Stimulated activated CD4-positive, alpha-beta T cell treated with anti-CD3 and anti-CD28 coated beads, Interleukin-2, amount 100 ng/mL, for 4 hours (primary cell): Measurements from ENCODE around the gene UBE2Q1.
A peak's percentile ranks its signal among the peaks of the same experiment; 100 is the strongest.

Experiments
- DNase-seq: peaks from one replicate; pipeline ENCODE4 v3.0.0-alpha.2; 2020; ENCODE audit warnings: low read depth

UBE2Q1 gene

GRCh38 chr1:154577346-154578057, 19.0 kb upstream of the UBE2Q1 start:
- DNase-seq = no peak

DNA sequence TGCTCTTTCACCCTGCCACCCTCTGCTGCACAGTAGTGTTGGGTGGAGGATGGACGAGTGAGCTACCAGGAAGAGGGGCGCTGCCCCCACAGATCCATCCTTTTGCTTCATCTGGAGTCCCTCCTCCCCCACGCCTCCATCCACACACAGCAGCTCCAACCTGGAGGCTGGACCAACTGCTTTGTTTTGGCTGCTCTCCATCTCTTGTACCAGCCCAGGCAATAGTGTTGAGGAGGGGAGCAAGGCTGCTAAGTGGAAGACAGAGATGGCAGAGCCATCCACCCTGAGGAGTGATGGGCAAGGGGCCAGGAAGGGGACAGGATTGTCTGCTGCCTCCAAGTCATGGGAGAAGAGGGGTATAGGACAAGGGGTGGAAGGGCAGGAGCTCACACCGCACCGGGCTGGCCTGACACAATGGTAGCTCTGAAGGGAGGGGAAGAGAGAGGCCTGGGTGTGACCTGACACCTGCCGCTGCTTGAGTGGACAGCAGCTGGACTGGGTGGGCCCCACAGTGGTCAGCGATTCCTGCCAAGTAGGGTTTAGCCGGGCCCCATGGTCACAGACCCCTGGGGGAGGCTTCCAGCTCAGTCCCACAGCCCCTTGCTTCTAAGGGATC, 17.6 kb upstream of the UBE2Q1 start:
- DNase-seq = no peak

- DNase-seq = no peak
These were observed 16.9 kb upstream of the UBE2Q1 start for GRCh38 chr1:154575147-154575927.

GRCh38 chr1:154574716-154575115, 16.3 kb upstream of the UBE2Q1 start:
- DNase-seq = no peak

- DNase-seq = no peak
These were observed 14.7 kb upstream of the UBE2Q1 start for GRCh38 chr1:154573168-154573510.

DNA sequence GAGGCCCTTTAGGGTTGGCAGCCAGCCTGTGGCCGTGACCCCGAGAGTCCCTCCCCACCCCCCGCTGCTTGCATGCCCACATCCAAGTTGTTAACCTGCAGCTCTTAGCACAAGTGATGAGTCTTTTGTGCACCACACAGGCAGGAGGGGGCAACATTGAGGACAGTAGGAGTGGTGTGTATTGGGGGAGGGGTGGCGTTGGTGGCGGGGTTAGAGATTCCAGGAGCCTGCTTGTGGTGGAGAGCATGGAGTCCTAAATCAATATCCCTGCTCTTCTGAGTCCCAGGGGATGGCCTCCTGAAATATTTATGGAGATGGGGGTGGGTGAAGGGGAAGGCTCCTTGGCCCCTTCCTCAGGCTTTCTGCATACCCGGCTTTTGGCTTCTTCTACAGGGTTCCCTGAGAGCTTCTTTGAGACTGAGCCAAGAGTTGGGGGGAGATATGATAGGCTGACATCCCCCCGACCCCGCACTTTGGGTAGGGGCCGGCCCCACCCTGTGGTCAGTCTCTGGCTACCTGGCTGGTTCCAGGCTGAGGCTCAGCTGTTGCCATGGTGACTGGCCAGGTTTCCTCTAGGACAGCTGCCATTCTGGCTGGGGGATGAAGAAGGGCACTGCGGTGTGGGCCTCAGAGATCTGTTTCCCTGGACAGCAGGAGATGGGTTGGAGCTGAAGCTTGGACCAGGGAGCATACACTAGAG, 14.2 kb upstream of the UBE2Q1 start:
- no peak for DNase-seq

- DNase-seq = no peak
These were observed 13.5 kb upstream of the UBE2Q1 start for GRCh38 chr1:154571964-154572288.

- DNase-seq = no peak
These were observed 12.9 kb upstream of the UBE2Q1 start for GRCh38 chr1:154571244-154571963.

DNA sequence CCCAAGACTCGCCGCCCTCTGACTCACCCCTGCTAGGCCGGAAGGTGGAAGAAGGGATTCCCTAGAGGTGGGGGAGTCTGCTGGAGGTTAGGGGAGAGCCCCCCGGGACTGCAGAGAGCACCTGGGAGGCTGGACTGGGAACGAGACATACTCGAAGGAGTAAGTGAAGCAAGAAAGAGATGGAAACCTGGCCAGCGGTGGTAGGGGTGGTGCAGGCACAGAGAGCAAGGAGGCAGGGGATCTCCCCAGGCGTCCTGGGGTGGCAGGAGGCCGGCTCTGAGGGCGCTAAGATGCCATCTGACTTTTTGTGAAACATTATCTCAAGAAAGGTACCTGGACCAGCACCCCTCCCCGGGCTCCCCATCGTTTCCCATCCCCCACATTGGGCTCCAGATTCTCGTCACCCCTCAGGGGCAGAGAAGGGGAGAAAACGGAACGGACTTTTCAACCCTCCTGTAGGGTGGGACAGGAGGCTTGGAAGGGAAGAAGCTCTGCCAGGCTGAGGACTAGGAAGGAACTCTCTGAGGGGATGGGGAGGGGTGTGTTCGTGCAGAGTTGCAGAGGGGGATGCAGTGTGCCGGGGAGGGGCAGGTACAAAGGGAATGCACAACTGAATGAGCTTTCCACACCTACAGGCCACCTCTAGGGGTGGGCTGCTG, 9.8 kb upstream of the UBE2Q1 start:
- no peak for DNase-seq

DNA sequence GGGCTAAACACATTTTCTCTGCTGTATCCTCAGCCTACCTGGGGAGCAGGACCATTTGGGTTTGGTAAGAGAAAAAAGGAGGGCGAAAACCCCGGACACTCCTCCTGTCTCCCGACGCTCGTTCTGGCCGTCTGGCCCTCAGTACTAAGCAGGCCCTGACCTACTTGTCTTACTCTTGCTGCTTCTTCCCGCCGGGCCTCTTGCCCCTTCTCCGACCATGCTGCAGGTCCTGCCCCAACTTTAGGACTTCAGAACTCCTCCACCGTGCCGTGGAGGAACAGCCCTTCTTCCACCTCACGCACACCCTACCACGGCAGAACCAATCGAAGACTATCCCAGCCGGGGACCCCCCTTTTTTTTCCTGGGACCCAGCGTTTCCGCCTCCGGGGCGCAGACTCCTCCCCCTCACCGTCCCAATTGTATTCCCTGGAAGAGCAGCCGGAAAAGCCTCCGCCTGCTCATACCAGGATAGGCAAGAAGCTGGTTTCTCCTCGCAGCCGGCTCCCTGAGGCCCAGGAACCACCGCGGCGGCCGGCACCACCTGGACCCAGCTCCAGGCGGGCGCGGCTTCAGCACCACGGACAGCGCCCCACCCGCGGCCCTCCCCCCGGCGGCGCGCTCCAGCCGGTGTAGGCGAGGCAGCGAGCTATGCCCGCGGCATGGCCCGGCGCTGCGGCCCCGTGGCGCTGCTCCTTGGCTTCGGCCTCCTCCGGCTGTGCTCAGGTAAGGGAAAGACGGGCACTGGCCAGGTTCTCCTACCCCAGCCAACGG, 9.1 kb upstream of the UBE2Q1 start, which contains the start of gene CHRNB2:
CHRNB2 (plus strand) TSS at position 393 of the 771 bp plus-strand sequence; CDS start at position 660, 267 bp downstream.
- peak; percentile 38 for DNase-seq

DNA sequence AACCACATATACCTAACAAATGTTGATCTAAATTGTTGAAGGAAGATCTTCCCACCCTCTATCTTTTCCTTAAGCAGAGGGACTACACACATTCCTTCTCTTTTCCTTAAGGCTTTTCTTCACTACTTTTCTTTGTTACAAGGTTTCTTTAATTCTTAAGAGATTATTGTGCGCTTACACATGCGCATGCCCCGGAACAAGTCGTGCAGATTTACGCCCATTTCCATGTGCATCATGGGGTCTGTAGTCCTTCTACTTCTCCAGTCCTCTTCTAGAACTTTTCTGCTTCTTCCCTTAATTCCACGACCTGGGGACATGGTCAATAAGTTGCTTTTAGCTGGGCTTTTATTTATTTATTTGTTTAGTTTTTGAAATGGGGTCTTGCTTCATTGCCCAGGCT, 7.4 kb upstream of the UBE2Q1 start:
- no peak for DNase-seq

GRCh38 chr1:154559466-154560044, 1.1 kb upstream of the UBE2Q1 start:
- peak; percentile 79 for DNase-seq

GRCh38 chr1:154558720-154559465, 431 bp upstream of the UBE2Q1 start:
- DNase-seq = peak; percentile 100

GRCh38 chr1:154557248-154557938, 1.1 kb downstream of the UBE2Q1 start:
- DNase-seq = no peak

GRCh38 chr1:154556422-154556821, 2.0 kb downstream of the UBE2Q1 start:
- no peak for DNase-seq

- DNase-seq = no peak
These were observed 5.1 kb downstream of the UBE2Q1 start for GRCh38 chr1:154553056-154554030.

GRCh38 chr1:154552036-154552435, 6.4 kb downstream of the UBE2Q1 start:
- no peak for DNase-seq

GRCh38 chr1:154551474-154551873, 7.0 kb downstream of the UBE2Q1 start:
- DNase-seq = no peak
